ENCODE results near the gene TRIM34. TPM values are rescaled to one million over a fixed set of nuclear protein-coding genes. Genes with fewer than 3 reads are reported as not detected.
A peak's percentile ranks its signal among the peaks of the same experiment; 100 is the strongest.

Gene TRIM34
- total and polyA plus RNA-seq, 2 donors from 2014 or later: 5.9 to 6.7 TPM

- DNase-seq: no peak
- peak; percentile 50 for FAIRE-seq
- TF ChIP-seq, protein P1, sequence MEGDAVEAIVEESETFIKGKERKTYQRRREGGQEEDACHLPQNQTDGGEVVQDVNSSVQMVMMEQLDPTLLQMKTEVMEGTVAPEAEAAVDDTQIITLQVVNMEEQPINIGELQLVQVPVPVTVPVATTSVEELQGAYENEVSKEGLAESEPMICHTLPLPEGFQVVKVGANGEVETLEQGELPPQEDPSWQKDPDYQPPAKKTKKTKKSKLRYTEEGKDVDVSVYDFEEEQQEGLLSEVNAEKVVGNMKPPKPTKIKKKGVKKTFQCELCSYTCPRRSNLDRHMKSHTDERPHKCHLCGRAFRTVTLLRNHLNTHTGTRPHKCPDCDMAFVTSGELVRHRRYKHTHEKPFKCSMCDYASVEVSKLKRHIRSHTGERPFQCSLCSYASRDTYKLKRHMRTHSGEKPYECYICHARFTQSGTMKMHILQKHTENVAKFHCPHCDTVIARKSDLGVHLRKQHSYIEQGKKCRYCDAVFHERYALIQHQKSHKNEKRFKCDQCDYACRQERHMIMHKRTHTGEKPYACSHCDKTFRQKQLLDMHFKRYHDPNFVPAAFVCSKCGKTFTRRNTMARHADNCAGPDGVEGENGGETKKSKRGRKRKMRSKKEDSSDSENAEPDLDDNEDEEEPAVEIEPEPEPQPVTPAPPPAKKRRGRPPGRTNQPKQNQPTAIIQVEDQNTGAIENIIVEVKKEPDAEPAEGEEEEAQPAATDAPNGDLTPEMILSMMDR (IDR thresholded peaks at IDR 0.05; ENCODE audit: borderline replicate concordance, extremely low read depth, insufficient read depth): no peak
- Histone ChIP-seq H3K9me3 (ENCODE audit: control insufficient read depth in 2 of 3, insufficient read depth in 1 of 3, low read length in 3 of 3) (no peaks in the 10 kb centered on the region), H3K9ac (ENCODE audit: low read length in 3 of 3) (no peak overlapping the region), H3K4me1 (ENCODE audit: control insufficient read depth in 2 of 3, insufficient read depth in 2 of 3, low read depth in 1 of 3, low read length in 3 of 3) (peaks cover 0 to 3% (median 0%) of the 10 kb centered on the region in 3 donors), H3K4me3 (ENCODE audit: low read length in 3 of 3) (no peak overlapping the region), H3K27ac (ENCODE audit: low read depth in 2 of 2, low read length in 2 of 2) (no peak overlapping the region), H3K36me3 (ENCODE audit: control insufficient read depth in 2 of 3, insufficient read depth in 3 of 3, low read length in 3 of 3) (no peaks in the 10 kb centered on the region), H3K27me3 (ENCODE audit: control insufficient read depth, insufficient read depth, low read length) (no peaks in the 10 kb centered on the region)
- intact Hi-C loops (cut with DNase I): no loop called here
Measured at GRCh38 chr11:5691964-5692361, 67.2 kb downstream of the TRIM34 start.

Other genes starting within 250 kb of the TRIM34 start
- not detected for gene OR51M1, start 241.2 kb upstream of the TRIM34 start, total RNA-seq
- not detected for gene OR51M1, start 241.2 kb upstream of the TRIM34 start, polyA plus RNA-seq (ENCODE audit: insufficient read depth, low read depth, low replicate concordance)
- not detected for gene OR51Q1, start 202.9 kb upstream of the TRIM34 start, total RNA-seq
- not detected for gene OR51Q1, start 202.9 kb upstream of the TRIM34 start, polyA plus RNA-seq (ENCODE audit: insufficient read depth, low read depth, low replicate concordance)
- gene OR51I1, start 183.5 kb upstream of the TRIM34 start, total RNA-seq: 0.35 TPM
- not detected for gene OR51I1, start 183.5 kb upstream of the TRIM34 start, polyA plus RNA-seq (ENCODE audit: insufficient read depth, low read depth, low replicate concordance)
- not detected for gene OR51I2, start 175.7 kb upstream of the TRIM34 start, total RNA-seq
- not detected for gene OR51I2, start 175.7 kb upstream of the TRIM34 start, polyA plus RNA-seq (ENCODE audit: insufficient read depth, low read depth, low replicate concordance)
- gene OR52D1, start 136.3 kb upstream of the TRIM34 start, total RNA-seq: not detected
- gene OR52D1, start 136.3 kb upstream of the TRIM34 start, polyA plus RNA-seq (ENCODE audit: insufficient read depth, low read depth, low replicate concordance): not detected
- gene UBQLN3, start 115.0 kb upstream of the TRIM34 start, total RNA-seq: 0.35 TPM
- gene UBQLN3, start 115.0 kb upstream of the TRIM34 start, polyA plus RNA-seq (ENCODE audit: insufficient read depth, low read depth, low replicate concordance): not detected
- gene UBQLNL, start 108.3 kb upstream of the TRIM34 start, total RNA-seq: 0.69 TPM
- 0.32 TPM for gene UBQLNL, start 108.3 kb upstream of the TRIM34 start, polyA plus RNA-seq (ENCODE audit: insufficient read depth, low read depth, low replicate concordance)
- 0.57 TPM for gene OR52H1, start 76.5 kb upstream of the TRIM34 start, total RNA-seq
- not detected for gene OR52H1, start 76.5 kb upstream of the TRIM34 start, polyA plus RNA-seq (ENCODE audit: insufficient read depth, low read depth, low replicate concordance)
- not detected for gene OR52B6, start 44.1 kb upstream of the TRIM34 start, total RNA-seq
- gene OR52B6, start 44.1 kb upstream of the TRIM34 start, polyA plus RNA-seq (ENCODE audit: insufficient read depth, low read depth, low replicate concordance): not detected
- 6.5 TPM for gene TRIM6, start 28.4 kb upstream of the TRIM34 start, total RNA-seq
- gene TRIM6, start 28.4 kb upstream of the TRIM34 start, polyA plus RNA-seq (ENCODE audit: insufficient read depth, low read depth, low replicate concordance): 7.4 TPM
- gene TRIM5, start 60.1 kb downstream of the TRIM34 start, total RNA-seq: 27.7 TPM
- 11.2 TPM for gene TRIM5, start 60.1 kb downstream of the TRIM34 start, polyA plus RNA-seq (ENCODE audit: insufficient read depth, low read depth, low replicate concordance)
- 80.9 TPM for gene TRIM22, start 64.8 kb downstream of the TRIM34 start, total RNA-seq
- 11.5 TPM for gene TRIM22, start 64.8 kb downstream of the TRIM34 start, polyA plus RNA-seq (ENCODE audit: insufficient read depth, low read depth, low replicate concordance)
- gene OR56B1, start 111.4 kb downstream of the TRIM34 start, total RNA-seq: 0.28 TPM
- gene OR56B1, start 111.4 kb downstream of the TRIM34 start, polyA plus RNA-seq (ENCODE audit: insufficient read depth, low read depth, low replicate concordance): not detected
- gene OR52N4, start 129.2 kb downstream of the TRIM34 start, total RNA-seq: 0.60 TPM
- not detected for gene OR52N4, start 129.2 kb downstream of the TRIM34 start, polyA plus RNA-seq (ENCODE audit: insufficient read depth, low read depth, low replicate concordance)
- not detected for gene OR52N5, start 158.4 kb downstream of the TRIM34 start, total RNA-seq
- gene OR52N5, start 158.4 kb downstream of the TRIM34 start, polyA plus RNA-seq (ENCODE audit: insufficient read depth, low read depth, low replicate concordance): not detected
- not detected for gene OR52N1, start 166.3 kb downstream of the TRIM34 start, total RNA-seq
- not detected for gene OR52N1, start 166.3 kb downstream of the TRIM34 start, polyA plus RNA-seq (ENCODE audit: insufficient read depth, low read depth, low replicate concordance)
- gene OR52N2, start 183.9 kb downstream of the TRIM34 start, total RNA-seq: not detected
- not detected for gene OR52N2, start 183.9 kb downstream of the TRIM34 start, polyA plus RNA-seq (ENCODE audit: insufficient read depth, low read depth, low replicate concordance)
- gene OR52E6, start 216.9 kb downstream of the TRIM34 start, total RNA-seq: not detected
- not detected for gene OR52E6, start 216.9 kb downstream of the TRIM34 start, polyA plus RNA-seq (ENCODE audit: insufficient read depth, low read depth, low replicate concordance)
- gene OR52E8, start 232.7 kb downstream of the TRIM34 start, total RNA-seq: 0.25 TPM
- gene OR52E8, start 232.7 kb downstream of the TRIM34 start, polyA plus RNA-seq (ENCODE audit: insufficient read depth, low read depth, low replicate concordance): not detected

Measured in kidney (tissue), 14 donors.